Muscle of arm (tissue), 12 donors: ENCODE results near the gene CYGB. TPM values are rescaled to one million over a fixed set of nuclear protein-coding genes. Genes with fewer than 3 reads are reported as not detected.
A peak's percentile ranks its signal among the peaks of the same experiment; 100 is the strongest.

Experiments used
- DNase-seq: peaks from one replicate; pipeline ENCODE4 v3.0.0-alpha.2; 2013
- polyA plus RNA-seq, 12 donors: library from polyadenylated mRNA; unstranded; fragments of 120-200 nt; gene quantifications; one replicate each; pipeline ENCODE4 v1.2.1, GENCODE V29; 2013; ENCODE audit not compliant: insufficient read length in 12 of 12

CYGB gene
- polyA plus RNA-seq, 12 donors = 12.8 to 35.3 (median 15.3) TPM; not detected in 1

DNA sequence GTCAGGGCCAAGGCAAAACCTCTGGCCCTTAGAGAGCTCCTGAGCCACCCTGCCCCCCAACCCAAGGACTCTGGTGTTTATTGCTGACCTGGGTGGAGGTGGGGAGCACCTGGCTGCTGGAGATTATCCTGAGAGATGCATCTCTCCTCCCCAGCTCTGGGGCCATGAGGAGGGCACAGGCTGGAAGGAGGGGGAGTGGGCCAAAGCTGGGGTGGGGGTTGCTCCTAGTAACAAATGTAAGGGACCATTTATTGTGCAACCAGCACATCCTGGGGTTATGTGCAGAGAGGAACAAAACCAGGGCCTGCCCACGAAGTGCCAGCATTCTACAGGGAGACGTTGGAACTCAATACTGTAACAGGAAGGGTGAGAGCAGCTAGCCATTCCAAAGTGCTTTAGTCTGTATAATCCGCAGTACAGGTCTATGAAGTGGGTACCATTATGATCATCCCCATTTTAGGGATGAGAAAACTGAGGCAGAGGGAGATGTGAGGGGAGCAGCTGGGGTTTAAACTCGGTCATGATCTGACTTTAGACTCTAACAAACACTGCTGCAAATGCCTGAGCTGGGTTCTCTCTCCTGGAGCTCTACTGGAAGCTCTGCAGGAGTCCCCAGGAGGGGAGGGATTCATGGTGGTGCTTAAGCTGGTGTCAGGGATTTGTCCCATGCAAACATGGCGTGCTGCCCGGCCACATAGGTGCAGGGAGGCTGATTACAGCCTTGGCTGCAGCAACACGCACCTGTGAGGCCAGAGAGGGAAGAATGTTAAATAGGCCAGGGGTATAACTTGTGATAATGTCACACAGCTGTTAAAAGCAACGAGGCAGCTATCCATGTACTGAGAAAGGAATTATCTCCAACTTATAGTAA, 34.9 kb downstream of the CYGB start:
- no peak for DNase-seq

DNA sequence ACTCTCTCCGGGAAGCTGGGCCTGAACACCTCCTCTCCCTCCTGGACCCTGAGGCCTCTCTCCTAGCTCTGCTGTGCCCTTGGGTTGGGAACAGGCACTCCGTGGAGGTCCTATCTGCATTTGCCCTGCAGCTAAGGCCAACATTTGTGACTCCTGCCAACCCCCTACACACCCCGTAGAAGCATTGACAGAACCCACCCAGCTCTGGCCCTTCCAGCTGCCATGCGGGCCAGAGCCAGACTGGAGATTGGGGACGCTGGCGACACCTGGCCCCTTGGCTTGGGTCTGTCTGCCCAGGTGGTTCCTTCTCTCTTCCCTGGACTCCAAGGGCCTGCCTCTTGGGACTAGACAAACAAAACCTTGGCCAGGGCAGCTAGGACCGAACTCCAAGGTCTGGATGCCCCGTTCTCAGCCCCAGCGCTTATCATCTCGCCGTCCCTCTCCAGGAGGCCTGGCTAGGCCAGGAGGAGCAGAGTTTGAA, 35.6 kb downstream of the CYGB start:
- no peak for DNase-seq

DNA sequence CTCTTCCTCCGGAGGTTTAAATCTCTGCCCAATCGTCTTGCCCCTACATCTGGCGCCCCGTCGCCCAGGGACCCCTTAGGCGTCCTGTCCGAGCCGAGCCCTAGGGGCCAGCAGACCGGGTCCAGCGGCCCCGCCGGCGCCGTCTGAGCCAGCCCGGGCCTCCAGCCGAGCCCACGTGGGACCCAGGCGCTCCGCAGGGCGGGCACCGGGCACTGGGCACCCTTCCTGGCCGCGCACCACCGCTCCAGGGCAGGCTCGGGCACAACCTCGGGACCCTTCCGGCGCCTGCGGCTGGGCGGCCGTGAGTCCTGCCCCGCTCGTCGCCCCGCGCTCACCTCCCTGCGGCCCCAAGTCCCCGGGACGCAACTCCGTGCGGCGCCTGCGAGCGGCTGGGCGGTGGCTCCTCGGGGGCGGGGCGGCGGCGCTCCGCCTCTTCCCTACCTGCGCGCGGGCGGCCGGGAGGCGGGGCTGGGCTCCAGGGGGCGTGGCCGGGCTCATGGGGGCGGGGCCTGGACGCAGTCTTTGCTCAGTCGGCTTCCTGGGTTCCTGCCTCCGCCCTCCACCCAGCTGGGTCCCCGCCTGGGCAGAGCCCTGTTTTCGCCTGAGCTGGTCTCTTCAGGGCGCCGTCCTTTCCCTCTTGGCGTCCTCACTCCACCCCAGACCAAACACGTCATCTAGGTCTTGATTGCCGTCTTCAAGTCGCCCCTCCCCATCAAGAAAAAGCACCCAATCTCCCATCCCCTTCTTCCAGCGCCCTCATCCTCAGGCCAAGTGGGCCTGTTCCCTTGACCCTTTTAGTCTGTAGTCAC, 36.3 kb downstream of the CYGB start, which contains the start of gene RHBDF2:
Gene RHBDF2, minus strand, starts transcription at position 406 of the 809 bp plus-strand sequence. CDS start 19,899 bp downstream, outside the sequence.
- DNase-seq = no peak

DNA sequence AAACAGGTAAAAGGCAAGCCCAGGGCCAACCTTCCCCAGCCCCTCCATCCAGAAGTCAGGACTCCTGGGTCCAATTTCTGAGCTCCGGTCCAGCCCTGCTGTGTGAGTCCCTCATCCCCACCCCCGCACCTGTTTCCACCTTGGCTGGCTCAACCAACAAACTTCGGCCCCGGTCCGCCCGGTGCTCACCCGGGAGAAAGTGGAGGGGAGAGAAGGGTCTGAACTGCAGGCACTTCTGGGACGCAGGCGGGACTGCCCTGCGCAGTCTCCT, 36.8 kb downstream of the CYGB start:
- no peak for DNase-seq

DNA sequence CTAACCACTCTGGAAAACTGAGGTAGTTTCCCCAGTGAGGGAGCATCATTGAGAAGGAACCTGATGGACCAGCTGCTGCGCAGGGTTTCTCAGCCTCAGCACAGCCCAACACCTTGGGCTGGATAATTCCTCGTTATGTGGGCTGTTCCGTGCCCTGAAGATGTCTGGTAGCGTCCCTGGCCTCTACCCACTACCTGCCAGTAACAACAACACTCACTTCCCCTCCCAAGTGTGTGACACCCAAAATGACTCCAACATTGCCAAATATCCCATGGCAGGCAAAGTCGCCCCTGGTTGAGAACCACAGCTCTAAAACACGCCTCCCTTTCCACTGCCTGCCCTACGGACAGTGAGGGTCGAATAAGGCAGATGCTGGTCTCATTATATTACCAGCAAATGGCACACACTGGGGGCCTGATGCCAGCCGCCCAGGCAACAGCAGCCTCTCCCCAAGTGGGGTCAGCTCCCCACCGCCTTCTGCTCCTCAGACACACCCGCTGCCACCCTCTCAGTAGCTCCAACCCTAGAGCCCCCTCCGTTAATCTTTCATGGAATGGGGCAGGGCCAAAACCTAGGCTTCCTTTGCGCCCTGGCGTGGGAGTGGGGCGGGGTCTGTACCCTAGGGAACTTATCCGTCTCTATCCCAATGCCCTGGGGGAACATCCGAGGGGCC, 37.3 kb downstream of the CYGB start:
- no peak for DNase-seq

DNA sequence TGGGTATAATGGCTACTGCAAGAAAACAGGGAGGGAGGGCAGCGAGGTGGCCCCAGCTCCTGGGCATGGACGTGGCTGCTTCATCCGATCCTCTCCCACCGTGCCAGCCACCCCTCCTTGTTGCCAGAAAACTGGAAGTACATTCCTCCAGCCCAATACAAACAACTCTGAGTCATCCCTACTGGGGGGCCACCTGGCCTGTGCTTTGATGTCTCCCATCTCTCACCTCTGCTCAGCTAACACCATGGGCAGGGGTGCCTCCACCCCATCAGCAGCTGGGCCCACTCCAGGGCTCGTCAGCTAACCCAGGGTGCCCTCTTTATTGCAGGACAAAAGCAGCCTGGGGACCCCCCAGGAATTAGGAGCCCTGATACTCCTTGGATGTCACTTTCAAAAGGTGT, 38.2 kb downstream of the CYGB start:
- DNase-seq = no peak

DNA sequence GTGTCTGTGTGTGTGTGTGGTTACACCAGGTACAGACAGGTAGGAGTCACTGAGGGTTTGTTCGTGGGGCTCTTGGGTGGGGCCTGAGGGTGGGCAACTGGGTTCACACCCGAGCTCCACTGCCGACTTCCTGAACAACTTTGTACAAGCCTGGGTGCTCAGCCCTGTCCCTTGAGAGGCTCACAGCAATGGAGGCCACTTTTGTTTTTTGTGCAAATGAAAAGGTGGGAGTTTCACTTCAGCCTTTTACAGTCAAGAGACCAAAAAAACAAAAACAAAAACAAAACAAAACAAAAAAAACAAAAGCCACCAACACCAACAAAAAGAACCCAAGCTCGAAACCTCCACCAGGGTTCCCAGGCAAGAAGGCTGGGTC, 38.6 kb downstream of the CYGB start:
- no peak for DNase-seq

DNA sequence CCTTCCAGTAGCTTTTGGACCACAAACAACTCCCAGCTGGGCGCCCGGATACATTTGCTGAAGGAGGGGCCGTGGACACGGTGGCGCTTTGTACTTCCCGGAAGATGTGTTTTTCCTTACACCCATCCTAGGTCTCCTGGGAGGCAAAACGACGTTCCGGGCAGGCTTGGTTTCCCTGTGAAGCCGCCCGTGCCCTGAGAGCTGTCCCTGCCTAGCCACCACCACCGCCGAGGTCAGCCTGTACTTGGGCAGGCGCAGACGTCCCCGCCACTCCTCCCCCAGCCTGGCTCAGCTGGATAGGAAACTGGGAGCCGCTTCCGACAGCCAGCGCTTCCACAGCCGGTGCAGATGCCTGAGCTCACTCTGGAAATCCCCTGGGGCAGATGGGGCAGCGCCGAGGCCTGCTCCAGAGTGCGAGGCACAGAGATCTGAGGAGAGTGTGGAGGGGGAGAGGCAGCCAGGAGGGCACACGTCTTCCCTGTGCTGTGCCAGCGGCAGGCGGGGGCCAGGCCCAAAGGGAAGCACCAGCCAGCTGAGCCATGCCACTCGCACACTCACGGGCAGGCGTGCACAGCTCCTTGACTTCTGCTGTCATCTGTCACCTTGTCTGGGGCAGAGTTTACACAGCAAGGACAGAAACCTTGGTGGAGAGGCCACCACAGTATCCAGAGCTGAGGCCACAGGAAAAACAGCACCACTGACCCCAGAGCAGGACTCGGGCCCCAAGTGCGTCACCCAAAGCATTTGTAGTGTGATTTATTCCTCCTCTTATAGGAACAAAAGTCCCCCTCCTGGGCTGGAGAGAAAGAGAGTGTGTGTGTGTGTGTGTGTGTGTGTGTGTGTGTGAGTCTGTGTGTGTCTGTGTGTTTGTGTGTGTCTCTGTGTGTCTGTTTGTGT, 39.3 kb downstream of the CYGB start:
- peak; percentile 67 for DNase-seq

DNA sequence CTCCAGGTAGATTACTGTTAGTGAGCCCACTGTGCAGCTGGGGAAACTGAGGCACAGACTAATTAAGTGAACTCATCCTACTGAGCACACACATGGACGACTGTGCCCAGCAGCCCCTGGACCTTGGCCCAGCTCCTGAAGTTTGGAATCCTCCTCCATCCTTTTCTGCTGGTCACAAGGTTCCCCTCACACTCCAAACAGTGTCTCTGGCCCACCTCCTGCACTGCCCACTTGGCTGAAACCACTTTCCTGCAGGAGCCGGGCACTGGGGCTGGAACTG, 39.9 kb downstream of the CYGB start:
- no peak for DNase-seq

DNA sequence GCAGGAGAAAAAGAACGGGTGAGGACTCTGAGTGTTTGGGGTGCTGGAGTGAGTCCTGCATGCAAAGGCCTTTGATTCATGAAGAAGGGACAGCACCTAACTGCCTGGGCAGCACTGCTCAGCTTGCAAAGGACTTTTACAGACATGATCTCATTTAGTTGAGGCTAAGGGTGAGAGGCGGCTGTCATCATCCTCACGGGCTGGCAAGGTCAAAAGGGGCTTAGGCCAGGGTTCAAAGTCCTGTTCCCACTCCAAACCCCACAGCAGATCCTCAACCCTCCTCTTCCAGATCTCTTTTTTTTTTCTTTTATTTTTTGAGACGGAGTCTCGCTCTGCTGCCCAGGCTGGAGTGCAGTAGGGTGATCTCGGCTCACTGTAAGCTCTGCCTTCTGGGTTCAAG, 41.0 kb downstream of the CYGB start:
- no peak for DNase-seq

DNA sequence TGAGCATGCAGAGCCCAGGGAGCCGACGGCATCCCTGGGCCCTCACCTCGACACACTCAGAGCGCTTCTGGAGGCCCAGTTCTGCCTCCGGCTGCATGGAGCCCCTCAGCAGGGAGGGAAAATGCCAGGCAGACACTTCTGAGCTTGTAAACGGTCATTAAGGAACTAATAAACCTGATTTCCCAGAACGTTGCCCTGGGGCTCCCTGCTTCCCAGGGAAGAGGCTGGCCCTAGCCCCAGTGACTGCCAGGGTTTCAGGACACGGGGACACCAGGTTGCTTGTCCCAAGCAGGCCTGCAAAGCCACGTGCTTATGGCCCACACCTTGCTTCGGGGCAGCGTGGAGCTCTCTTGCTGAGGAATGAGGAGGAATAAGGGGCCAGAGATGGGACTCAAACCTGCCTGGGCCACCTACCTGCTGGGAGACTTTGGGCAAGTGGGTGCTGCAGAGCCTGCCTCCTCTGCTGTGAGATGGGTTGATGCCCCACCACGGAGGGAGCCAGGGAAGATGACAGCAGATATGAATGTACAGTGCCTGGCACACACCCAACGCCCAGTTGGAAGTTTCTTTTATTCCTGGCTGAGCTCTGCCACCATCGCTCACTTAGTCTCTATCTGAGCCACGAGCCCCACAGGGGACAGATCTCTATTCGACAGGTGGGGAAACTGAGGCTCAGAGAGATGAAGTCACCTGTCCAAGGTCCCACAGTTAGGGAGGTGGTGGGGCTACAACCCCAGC, 41.7 kb downstream of the CYGB start:
- no peak for DNase-seq

DNA sequence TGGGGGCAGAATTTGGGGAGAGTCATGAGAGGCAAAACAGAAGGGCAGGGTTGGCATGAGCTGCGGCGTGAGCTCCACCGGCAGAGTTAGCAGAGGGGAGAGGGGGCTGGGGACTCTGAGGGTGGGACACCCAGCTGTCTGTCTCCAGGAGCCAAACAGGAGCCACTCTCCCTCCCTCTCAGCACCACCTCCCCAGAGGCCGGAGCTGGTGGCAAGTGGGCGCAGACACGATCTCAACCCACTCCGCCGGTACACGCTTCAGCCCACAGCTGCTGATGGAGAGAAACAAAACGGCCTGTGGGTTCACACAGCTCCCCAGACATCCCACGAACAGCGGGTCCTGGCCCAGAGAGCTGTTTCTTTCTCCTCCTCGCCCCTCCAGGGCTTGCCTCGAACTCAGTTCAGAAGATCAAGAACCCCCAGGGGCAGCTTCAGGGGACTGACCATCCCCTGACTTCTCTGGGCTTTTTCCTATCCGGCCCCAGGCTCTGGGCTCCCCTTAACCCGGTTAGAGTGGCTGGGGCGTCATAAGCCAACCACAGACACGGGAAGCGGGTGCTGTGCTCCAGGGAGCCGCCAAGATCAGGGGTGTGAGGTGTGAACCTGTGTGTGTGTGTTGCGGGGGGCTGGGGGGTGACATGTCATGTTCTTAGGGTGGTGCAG, 43.9 kb downstream of the CYGB start:
- DNase-seq = no peak

DNA sequence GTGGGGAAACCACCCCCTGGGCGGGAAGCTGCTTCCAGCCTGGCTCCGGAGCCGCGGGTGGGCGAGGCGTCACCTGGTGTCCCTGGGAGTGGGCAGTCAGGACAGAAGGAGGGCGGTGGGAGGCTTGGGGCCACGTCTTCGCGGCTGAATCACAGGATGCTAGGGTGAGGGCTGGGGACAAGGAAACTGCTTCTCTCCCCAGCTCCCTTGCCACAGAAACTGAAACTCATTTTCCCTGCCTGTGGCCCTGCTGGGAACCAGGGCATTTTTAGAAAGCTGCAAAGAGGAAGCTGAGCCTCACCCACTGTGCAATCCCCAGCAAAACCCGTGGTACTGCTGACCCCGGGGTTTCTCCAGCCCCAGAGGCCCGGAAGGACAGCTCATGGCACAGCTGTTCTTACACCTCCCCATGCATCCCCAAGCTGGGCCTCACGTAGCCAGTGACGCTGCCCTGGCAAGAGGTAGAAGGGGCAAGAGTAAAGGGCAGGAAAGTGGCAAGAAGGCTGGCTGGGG, 44.5 kb downstream of the CYGB start:
- peak; percentile 42 for DNase-seq

DNA sequence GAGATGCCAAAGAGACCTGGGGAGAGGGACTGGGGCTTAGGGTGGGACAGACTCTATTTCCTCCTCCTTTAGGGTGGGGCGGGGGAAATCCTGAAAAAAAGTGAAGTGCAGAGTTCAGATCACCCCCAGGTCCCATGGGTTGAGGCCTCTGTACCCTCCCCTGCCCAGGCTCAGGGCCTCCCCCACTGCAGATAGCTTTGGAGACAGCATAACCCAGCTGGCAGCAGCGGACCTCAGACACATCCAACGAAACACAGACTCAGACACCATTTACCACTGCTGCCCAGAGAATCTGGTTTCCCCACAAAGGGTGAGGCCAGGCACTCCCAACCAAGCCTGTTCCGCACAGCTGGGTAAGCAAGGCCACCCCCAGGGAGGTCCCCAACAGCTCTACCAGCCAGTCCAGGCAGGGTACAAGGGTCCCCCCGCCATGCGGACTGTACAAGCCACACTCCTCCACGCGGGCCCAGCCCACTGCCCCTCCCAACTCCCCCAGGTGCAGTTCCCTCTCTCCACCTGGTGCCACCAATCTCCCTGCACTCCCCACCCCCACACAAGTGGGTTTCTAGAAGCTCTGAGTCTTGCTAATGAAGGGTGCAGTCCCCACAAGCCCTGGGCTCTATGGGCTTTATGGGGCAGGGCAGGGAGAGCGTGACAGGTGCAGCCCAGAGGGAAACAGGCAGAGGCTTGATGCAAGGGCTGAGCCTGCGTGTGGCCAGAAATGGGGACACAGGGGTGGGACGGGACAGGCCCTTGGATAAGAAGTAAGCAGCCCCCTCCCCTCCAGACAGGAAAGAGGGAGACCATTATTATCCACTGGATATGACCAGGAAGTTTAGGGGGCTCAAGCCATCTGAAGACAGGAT, 45.2 kb downstream of the CYGB start:
- DNase-seq = no peak

DNA sequence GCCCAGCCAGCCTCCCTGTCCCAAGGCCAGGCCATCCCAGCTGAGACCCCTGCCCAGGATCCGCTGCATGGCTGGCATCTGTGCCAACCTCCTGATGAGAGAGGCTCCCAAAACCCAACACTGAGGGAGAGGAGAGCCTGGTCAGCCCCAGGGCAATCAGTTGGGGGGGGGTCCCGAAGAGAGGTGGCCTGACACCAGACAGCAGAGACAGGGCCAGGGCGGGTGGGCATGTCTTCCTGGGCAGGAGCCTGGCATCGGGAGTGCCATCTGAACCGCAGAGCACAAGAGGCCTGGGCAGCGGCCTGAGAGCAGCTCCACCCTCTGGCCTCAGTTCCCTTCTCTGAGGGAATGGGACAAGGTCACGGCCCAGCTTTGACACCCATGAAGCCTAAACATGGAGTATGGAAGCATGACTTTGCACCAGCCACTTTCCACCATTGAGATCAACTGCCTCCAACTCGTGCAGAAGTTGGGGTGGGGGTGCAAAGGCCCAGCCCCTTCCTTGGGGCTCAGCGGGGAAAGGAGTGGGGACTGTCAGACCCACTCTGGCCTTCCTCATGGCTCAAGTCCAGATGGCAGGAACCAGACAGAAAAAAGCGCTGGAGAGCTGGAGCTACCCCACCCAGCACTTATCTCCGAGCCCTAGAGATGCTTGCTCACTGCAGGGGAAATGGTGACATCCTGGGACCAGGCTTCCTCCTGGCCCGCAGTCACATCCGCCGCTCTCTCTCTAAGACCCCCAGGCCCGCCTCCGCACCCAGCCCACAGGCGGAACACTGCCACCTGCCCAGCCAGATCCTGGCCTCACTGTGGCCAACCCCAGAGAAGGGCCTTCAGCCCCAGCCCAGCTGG, 46.0 kb downstream of the CYGB start:
- DNase-seq = no peak

DNA sequence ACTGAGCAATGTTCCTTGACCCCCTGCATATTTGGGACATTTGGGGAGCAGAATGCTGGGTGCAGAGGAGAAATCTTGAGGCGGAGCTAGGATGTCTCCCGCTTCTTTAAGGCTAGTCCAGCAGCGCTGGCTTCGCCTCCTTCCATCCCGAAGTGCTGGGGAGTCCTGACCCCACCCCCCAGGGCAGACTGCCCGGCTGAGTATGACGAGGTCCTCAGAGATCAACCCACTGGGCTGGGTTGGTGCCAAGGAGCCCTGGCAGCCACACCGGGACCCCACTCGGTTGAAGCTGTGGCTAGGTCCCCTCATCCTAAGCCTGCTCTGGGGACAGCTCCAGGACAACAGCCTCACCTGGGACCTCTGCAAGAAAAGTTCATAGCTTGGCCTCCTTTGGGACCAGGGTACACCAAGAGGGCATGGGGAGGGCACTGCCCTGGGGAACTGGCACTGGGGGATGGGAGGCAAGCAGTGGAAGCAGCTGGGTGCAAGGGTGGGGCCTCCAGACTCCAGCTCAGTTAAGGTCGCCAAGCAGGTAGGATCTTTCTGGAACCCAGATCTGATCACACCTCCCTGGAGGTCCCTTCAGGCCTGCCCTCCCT, 47.3 kb downstream of the CYGB start:
- DNase-seq = no peak

DNA sequence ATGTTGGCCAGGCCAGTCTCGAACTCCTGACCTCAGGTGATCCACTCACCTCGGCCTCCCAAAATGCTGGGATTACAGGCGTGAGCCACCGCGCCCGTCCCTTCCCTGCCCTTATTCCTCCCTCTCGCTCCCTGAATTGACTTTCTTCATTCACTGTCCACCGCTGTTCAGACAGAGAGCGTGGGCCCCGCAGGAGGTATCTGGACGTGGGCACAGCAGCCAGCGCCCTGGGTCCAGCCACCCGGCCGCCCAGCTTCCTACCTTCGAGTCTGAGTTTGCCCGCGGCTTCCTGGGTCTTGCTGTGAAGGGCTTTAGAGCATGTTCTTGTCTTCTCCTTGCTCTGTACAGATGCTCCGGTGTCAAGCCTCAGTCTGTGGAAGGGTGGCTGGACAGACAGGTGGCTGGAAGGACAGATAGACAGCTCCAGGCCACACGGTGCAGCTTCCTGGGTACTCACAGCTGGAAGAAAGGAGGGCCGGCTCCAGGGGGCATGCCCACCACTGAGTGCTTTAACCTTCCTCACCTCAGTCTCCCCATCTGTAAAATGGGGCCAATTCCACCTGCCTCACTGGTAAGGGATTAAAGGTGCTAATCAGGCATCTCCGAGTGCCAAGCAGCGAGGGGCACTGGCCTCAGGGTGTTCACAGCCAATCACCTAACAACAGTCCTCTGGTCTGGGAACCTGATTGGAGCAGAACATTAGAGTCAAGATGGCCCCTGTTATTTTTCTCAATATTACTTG, 49.9 kb downstream of the CYGB start:
- DNase-seq = no peak
